HS-27A (cell line): ENCODE results near the gene POLR1F.

Experiments used
- DNase-seq: peaks from one replicate; pipeline ENCODE4 v3.0.0-alpha.2; 2012; ENCODE audit warnings: low read depth, missing footprints

Gene POLR1F

GRCh38 chr7:19674266-19674960 lies 34.4 kb downstream of the POLR1F start:
- no peak for DNase-seq

DNA sequence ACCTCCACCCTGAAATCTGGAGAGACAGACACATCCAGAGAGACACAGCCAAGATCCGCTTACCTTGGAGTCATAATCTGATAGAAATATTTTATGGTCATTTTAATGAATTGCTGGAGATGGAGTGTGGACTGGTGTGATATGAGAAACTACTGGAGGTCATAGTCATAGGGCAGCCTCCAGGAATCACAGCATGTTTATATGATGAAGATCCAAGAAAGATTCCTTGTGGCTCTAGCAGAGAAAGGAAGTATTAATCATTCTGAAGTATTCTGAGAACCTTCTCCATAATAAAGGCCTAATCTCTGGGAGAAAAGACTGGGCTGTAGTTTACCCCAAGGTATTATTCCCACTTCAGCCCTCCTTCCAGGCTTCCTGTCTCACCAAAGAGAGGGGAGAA lies 38.0 kb downstream of the POLR1F start:
- no peak for DNase-seq

DNA sequence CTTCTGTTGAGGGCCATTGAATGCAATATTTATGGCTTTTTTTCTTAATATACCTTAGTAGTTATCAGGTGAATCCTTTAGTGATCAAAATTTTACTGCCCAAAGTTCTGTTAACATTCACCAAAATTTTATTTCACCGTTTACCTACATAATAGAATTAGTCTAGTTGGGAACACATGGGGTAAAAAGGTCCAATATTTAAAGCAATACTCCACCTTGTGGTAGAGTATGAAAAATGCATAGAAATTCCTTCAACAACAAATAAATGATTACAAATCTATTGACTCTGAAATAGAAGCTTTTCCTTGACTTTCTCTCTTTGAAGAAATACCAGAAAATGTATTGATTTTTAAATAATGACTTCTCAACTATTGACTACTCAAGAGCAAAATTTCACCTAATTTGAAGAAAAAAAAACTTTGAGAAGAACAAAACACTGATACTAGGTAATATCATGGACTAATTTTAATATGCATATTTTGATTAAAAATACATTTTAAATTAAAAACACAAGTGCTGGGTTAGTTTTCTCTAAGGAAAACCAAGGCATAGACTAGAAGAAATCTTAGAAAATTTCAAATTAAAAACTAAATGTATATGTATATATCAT lies 43.3 kb downstream of the POLR1F start:
- DNase-seq = peak; percentile 7

DNA sequence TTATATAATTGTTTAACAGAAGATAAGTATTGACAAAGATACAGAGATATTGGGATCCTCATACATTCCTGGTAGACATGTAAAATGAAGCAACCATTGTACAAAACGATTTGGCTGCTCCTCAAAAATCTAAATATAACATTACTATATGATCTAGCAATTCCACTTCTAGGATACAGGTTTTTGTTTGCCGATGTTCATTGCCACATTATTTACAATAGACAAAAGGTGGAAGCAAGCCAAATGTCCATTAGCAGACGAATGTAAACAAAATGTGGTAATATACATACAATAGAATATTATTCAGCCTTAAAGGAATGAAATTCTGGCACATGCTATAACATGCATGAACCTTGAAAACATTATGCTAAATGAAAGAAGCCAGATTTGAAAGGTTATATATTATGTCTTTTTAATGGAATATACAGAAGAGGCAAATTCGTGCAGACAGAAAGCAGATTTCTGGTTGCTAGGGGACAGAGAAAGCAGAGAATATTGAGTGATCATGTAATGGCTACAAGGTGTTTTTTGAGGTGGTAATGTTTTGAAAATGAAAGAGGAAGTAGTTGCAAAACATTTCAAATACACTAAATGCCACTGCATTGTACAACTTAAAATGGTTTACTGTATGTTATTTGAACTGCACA lies 44.9 kb downstream of the POLR1F start:
- DNase-seq = no peak

DNA sequence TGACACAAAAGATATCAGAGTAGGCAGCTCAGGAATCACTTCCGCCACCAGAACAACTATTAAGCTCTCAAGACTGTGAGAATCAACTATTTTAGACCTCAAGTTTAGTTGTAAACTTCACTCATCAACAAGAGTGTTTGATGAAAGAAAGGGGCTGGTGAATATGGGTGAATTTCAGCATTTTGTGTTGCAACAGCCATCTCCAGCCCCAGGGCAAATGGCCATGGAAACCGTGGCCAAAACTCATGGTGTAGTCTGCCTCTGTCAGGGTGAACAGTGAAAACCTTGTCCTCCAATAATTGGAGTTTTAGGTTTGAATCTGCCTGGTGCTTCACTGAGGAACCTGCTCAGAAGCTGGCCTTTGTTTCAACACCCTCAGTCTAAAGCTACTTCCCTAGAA lies 60.0 kb downstream of the POLR1F start:
- DNase-seq = no peak
